GM19467 (cell line): ENCODE results near the gene ANTXRL.
"Not testable (repeated sequence)": the region's sequence is repeated elsewhere in the genome, so short reads cannot be mapped to it uniquely, and the experiment has no call there.

ENCODE experiments used
- ATAC-seq: cut with Tn5 transposase; IDR thresholded peaks from one replicate; pipeline ENCODE4 v1.9.1; 2021; ENCODE audit warnings: mild to moderate bottlenecking, moderate library complexity; ENCODE audit not compliant: unreplicated experiment

The ANTXRL gene

DNA sequence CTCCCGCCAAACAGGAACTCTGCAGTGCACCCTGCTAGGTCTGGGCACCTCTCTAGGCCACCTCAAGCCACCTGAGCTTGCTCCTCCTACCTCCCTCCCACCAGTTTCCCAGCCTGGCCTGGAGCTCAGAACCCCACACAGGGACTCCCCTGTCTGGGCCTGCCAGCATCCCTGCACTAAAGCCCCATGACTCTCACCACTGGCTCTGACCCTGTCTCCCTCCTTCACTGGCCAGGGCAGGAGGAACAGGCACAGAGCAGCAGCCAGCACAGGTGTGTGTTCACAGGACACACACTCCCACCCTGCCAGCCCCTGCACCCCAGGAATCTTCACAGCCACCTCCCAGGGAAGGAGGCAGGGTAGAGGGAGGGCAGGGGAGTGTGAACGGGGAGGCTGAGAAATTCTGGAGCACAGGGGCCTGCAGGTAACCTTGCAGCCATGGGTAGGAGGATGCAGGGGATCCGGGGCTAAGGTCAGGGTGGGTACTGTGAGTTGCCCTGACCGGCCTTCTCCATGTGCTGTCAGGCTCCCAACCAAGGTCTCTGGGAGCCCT lies 13.9 kb upstream of the ANTXRL start:
- ATAC-seq = no peak

GRCh38 chr10:46273506-46274477 lies 13.0 kb upstream of the ANTXRL start:
- ATAC-seq = no peak

DNA sequence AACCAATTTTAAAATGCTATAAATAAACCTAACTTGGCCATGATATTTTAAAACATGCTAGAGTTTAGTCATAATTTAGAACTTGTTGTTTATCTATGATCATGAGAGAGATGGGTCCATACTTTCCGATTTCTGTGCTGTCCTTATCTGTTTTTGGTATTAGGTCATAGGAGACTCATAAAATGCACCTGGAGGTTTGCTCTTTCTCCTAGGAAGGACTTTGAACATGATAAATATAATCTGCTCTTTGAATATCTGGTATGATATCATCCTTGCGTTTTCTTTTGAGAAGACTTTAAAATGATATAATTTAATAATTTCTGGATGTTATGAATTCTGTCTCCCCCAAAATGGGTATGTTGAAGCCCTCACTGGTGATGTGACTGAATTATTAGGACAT lies 9.0 kb upstream of the ANTXRL start:
- ATAC-seq = no peak

- not testable (repeated sequence) for ATAC-seq
These were observed 4.4 kb upstream of the ANTXRL start for GRCh38 chr10:46282421-46282831.

DNA sequence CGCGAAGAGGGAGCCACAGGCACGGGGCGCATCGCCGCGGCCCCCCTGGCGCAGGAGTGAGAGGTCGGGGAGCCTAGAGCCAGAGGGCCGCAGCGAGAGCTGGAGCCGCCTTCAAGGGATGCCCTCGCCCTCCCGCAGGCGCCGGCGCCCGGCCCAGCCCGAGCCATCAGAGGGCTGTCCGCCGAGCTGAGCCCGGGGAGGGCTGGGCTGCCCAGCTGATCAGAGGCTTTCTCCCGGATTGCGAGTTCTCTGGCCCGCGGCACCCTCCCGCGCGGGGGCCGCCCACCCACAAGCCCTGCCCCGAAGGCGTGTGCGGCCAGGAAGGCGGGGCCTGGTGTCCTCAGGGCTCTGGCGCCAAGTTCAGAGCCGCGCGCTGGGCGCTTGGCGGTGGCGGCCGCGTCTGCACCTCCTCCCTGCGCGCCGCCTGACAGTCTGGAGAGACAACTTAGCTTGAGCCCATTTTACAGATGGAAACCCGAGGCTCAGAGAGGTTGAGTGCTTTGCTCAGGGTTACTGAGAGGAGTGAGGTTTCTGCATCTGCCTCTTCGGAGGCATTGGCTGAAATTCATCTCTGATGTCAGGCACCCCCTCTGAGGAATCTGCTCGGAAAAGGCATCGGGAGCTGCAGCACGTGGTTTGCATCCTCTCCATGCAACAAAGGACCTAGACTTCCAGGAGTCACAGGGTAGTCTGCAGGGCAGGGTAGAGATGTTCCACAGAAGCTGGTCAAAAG lies 3.8 kb upstream of the ANTXRL start:
- no peak for ATAC-seq

DNA sequence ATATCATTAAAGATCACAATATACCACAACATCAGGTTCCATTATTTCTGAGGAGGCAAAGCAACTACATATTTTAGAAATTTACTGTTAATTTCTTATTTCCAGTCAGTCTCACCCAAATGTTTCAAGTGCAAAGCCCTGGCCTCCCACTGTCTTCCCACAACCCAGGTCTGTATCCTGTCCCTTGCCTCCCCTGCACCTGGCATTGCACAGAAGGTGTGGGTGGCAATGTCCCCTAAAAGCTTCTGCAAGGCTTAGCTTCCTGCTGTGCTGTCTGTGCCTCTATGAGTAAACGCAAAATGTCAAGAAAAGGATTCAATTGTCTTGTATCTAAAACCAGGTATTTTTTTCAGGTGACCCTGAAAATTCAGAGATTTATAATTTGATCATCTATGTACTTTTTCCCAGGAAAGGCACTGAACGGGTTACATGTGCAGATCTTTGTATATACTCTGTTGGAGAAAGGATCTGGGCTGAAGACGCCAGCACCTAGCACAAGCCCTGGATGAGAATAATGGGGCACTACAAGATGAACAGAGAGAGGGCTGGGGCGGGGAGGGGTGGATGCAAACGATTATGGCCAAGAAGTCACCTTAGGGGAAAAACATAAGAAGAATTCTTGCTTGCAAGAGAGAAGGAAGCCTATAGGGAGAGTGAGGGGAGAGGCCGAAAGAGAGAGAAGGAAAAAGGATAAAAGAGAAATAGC lies 3.1 kb upstream of the ANTXRL start:
- no peak for ATAC-seq

DNA sequence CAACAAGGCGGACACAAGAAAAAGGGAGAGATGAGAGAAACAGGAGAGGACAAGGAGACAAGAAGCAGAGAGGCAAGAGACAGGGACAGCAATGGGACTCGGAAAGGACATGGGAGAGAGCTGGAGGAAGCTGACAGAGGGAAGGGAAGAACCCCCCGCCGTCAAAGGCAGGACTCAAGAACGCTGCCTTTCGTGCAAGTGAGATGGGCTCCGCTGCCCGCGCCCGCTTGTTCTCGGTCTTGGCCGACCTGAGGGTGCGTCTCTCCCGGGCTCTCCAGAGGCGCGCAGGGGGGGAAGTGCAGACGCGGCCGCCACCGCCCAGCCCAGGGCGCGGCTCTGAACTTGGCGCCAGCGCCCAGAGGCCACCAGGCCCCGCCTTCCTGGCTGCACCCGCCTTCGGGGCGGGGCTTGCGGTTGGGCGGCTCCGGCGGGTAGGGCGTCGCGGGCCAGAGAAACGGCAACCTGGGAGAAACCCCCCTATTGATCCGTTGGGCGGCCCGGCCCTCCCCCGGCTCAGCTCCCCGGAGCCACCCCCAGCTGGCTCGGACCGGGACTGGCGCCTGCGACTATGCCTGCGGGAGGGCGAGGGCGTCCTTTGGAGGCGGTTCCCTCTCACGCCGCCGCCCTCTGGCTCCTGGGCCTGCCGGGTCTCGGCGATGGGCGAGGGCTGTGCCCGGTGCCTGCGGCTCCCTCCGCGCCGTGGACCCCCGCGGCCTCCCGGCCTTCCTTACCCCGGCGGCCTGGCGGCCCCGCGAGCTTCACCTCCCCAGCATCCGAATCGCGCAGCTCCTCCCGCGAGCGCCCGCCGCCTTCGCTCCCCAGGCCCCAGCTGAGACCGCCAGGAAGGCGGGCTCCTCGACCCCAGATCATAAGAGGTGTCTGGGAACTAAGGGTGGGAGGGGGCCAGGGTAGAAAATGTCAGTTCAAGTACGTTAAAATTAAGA lies 2.2 kb upstream of the ANTXRL start:
- peak; percentile 90 for ATAC-seq

DNA sequence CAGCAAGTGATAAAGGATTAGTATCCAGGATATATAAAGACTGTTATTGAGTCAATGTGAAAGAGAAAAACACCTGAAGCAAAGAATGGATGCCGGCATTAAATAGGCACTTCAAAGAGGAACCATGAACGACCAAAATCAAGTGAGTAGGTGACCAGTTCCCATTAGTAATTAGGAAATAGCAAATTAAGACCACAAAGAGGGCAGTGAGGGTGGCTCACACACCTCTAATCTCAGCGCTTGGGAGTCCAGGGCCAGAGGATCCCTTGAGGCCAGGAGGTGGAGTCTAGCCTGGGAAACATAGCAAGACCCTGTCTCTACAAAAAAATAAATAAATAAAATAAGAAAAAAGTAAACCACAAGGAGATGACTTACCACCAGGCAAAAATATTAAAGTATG lies 1.5 kb upstream of the ANTXRL start:
- ATAC-seq = no peak

DNA sequence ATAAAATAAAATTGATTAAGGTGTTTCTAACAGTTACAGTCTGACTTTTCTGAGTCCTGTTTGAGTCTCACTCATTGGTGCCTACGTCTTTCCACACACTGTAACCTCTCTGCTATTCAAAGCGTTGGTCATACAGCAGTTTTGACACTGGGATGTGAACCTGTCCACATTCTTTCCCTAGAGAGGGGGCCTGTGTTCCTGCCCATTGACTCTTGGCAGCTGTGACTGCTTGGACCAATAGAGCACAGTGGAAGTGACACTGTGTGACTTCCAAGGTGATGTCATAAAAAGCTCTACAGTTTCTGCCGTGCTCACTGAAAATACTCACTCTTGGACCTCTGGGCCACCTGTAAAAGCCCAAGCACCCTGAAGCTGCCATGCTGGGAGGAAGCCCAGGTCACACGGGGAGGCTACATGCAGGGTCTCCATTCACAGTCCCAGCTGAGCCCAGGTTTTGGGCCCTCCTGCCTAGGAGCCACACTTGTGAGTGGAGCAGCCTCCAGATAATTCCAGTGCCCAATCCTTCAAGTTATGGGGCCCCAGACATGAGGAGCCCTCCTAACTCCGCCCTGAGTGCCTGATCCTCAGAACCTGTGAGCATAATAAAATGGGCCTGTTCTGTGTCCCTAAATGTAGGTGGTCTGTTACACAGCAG lies 704 bp upstream of the ANTXRL start:
- no peak for ATAC-seq

- no peak for ATAC-seq
These were observed 1.2 kb downstream of the ANTXRL start for GRCh38 chr10:46287846-46288477.

GRCh38 chr10:46288601-46289206 lies 1.9 kb downstream of the ANTXRL start:
- no peak for ATAC-seq

DNA sequence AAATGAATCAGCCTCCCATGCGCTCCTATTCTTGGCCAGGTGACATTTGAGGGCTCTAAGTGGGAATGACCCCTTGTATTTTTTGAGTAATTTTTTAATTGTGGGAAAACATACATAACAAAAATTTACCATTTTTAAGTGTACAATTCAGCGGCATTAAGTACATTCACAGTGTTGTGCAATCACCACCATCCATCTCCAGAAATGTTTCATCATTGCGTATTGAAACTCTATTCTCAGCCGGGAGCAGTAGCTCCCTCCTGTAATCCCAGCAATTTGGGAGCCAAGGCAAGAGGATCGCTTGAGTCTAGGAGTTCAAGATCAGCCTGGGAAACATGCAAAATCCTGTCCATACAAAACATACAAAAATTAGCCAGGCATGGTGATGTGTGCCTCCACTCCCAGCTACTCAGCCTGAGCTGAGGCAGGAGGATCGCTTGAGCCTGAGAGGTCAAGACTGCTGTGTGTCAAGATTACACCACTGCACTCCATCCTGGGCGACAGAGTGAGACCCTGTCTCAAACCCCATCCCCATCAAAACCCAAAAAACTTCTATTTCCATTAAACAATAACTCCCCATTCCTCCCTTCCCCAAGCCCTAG lies 2.5 kb downstream of the ANTXRL start:
- no peak for ATAC-seq

GRCh38 chr10:46290101-46290886 lies 3.5 kb downstream of the ANTXRL start:
- no peak for ATAC-seq

GRCh38 chr10:46291817-46292572 lies 5.2 kb downstream of the ANTXRL start:
- no peak for ATAC-seq

DNA sequence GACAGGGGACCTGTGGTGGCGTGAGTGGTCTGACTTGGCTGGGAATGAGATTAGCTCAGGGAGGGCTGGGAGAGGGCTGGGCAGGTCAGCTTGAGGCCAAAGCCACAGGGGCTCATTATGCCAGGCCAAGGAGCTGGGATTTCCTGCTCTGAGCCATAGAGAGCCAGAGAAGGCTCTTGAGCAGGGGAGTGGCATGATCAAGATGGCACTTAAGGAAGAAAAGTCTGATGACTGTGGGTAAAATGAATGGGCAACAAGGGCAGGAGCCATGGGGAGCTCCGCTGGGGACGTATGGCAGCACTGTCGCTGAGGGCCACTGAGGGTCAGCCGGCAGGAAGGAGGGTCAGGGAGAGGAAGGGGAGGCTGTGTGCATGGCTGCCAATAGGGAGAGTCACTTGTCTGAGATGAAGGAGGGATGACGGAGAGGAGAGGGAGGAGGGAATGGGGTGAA lies 5.8 kb downstream of the ANTXRL start:
- ATAC-seq = no peak

- ATAC-seq = no peak
These were observed 6.4 kb downstream of the ANTXRL start for GRCh38 chr10:46293228-46293627.
